GM23338 (cell line): ENCODE measurements around the gene PADI1.

Experiments
- CREB1 ChIP-seq: fragments of 250-450 bp; sonication (Bioruptor Pico); IDR thresholded peaks from 2 replicates; pipeline ENCODE4 v1.5.0; 2020; ENCODE audit warnings: low read depth, mild to moderate bottlenecking, moderate library complexity
- CTCF ChIP-seq, 2 experiments: fragments of 200-600 bp in 1 of 2; sonication (generic) in 1 of 2; conservative IDR thresholded peaks; 2 replicates each; pipeline versions ENCODE4 v1.5.1 to v1.6.1; 2016 to 2017; ENCODE audit warnings: antibody characterized with exemption in 2 of 2, low read depth in 2 of 2, mild to moderate bottlenecking in 2 of 2, moderate library complexity in 1 of 2
- EZH2 ChIP-seq: fragments of 200-600 bp; sonication (generic); IDR thresholded peaks from one replicate; pipeline ENCODE4 v1.8.0; 2017; ENCODE audit warnings: antibody characterized with exemption, mild to moderate bottlenecking, low read depth; ENCODE audit not compliant: unreplicated experiment
- EZH2phosphoT487 ChIP-seq: fragments of 200-600 bp; sonication (generic); IDR thresholded peaks from one replicate; pipeline ENCODE4 v1.8.1; 2018; ENCODE audit warnings: antibody characterized with exemption; ENCODE audit not compliant: unreplicated experiment
- POLR2AphosphoS5 ChIP-seq: IDR thresholded peaks from 2 replicates; pipeline ENCODE4 v1.6.1; 2016; ENCODE audit warnings: antibody characterized with exemption, low read depth
- ZNF331 ChIP-seq: fragments of 250-450 bp; sonication (Bioruptor Pico); IDR thresholded peaks from 2 replicates; pipeline ENCODE4 v1.5.0; 2020; ENCODE audit warnings: low read depth, mild to moderate bottlenecking, moderate library complexity

GRCh38 chr1:17258116-17258757, 53.3 kb downstream of the PADI1 start:
- no peak for TF ChIP-seq EZH2
- TF ChIP-seq CTCF (conservative IDR thresholded peaks at IDR 0.05; ENCODE audit: low read depth in 2 of 2): no peak
- no peak for TF ChIP-seq POLR2AphosphoS5
- no peak for TF ChIP-seq ZNF331
- TF ChIP-seq EZH2phosphoT487: no peak
- TF ChIP-seq CREB1 (CRISPR knock-in tag): no peak
